ENCODE results near the gene DNAH6. TPM values are rescaled to one million over a fixed set of nuclear protein-coding genes. Genes with fewer than 3 reads are reported as not detected.

The DNAH6 gene
- total RNA-seq, 4 donors from 2014 or later: 0.06 to 0.38 (median 0.13) TPM; not detected in 1

DNA sequence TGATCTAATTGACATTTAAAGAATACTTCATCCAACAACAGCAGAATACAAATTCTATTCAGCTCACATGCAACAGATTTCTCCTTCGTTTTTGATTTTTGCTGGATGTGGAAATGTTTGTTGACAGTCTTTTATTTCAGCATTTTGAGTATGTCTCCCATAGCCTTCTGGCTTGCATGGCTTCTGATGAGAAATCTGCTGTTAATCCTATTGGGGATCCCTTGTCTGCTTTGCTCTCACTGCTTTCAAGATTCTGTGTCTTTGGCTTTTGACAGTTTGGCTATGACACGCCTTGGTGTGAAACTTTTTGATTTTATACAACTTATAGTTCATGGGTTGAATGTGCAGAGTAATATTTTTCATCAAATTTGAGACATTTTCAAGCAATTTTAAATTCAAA lies 319.9 kb downstream of the DNAH6 start:
- no peaks in the 10 kb centered on the region for H3K27me3 ChIP-seq
- WGBS, 2 donors: 73 to 78% methylated on average over 2 of the region's 2 CpGs
- no peak overlapping the region for H3K27ac ChIP-seq
- peaks cover 0 to 8% (median 0%) of the 10 kb centered on the region in 3 donors for H3K9me3 ChIP-seq
- no peak for DNase-seq
- no peaks in the 10 kb centered on the region for H3K36me3 ChIP-seq
- H3K4me1 ChIP-seq: no peaks in the 10 kb centered on the region
- H3K4me3 ChIP-seq: no peak overlapping the region
- no peak for TF ChIP-seq POLR2A (IDR thresholded peaks at IDR 0.05)
- TF ChIP-seq, protein P1, sequence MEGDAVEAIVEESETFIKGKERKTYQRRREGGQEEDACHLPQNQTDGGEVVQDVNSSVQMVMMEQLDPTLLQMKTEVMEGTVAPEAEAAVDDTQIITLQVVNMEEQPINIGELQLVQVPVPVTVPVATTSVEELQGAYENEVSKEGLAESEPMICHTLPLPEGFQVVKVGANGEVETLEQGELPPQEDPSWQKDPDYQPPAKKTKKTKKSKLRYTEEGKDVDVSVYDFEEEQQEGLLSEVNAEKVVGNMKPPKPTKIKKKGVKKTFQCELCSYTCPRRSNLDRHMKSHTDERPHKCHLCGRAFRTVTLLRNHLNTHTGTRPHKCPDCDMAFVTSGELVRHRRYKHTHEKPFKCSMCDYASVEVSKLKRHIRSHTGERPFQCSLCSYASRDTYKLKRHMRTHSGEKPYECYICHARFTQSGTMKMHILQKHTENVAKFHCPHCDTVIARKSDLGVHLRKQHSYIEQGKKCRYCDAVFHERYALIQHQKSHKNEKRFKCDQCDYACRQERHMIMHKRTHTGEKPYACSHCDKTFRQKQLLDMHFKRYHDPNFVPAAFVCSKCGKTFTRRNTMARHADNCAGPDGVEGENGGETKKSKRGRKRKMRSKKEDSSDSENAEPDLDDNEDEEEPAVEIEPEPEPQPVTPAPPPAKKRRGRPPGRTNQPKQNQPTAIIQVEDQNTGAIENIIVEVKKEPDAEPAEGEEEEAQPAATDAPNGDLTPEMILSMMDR (IDR thresholded peaks at IDR 0.05): no peak
- intact Hi-C loops (cut with DNase I): no loop called here

DNA sequence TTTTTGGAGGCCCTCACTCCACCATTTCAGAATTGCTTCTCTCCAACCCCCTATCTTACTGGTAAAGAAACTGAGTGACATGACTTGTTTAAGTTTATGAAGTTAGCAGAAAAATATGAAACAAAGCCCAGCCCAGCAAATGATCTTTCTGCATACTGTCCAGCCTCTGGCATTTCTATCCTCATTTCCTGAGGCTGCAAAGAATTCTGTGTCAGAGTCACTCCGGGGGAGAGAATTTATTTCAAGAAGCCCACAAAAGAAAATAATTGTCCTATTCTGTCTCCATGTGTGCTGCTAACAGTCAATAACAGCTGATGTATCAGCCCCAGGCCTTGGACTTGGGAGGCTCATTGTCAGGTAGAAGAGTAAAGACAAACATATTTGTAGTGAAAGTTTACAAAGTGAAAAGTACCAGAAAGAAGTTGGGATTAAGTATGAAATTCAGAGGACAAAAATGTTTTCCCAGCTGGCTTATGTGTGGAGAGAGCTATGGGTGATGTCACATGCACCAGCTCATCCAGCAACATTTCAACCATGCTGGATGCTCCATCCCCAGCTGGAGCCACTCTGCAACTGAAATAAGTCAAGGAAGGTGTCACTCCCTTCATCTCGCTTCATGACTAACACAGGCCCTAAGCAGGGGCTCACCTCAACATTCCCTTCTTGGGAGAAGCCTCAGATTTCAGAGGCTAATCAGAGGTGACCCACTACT lies 322.3 kb downstream of the DNAH6 start:
- no peaks in the 10 kb centered on the region for H3K4me1 ChIP-seq
- H3K27me3 ChIP-seq: no peaks in the 10 kb centered on the region
- 54 to 64% methylated on average over 2 of the region's 2 CpGs for WGBS, 2 donors
- no peaks in the 10 kb centered on the region for H3K36me3 ChIP-seq
- no peak for DNase-seq
- no peak for TF ChIP-seq POLR2A (IDR thresholded peaks at IDR 0.05)
- TF ChIP-seq, protein P1 (IDR thresholded peaks at IDR 0.05): no peak
- peaks cover 0 to 8% (median 0%) of the 10 kb centered on the region in 3 donors for H3K9me3 ChIP-seq
- intact Hi-C loops (cut with DNase I): no loop called here
- H3K4me3 ChIP-seq: no peak overlapping the region
- H3K27ac ChIP-seq: no peak overlapping the region

DNA sequence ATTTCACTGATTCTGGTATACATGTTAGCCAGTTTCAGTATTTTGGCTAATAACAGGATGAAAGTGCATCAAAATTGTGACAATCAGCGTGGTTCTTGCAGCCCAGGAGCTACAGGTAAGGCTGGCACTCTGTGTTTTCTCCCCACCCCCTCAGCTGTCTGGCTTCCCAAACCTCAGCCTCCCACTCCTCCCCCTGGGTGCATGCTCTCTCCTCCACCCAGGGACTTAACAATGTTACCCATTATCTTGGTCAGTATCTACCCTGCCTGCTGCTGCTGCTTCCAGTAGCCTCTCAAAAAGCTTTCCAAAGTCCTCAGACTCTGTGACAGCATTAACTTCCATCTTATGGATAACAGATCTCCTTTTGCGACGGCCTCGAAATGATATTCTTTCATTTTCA lies 323.6 kb downstream of the DNAH6 start:
- Histone ChIP-seq H3K36me3 (no peaks in the 10 kb centered on the region), H3K4me1 (no peaks in the 10 kb centered on the region), H3K27ac (no peak overlapping the region), H3K27me3 (no peaks in the 10 kb centered on the region), H3K9me3 (peaks cover 0 to 8% (median 0%) of the 10 kb centered on the region in 3 donors), H3K4me3 (no peak overlapping the region)
- WGBS, 2 donors: 76 to 92% methylated on average over 4 of the region's 4 CpGs
- DNase-seq: no peak
- no peak for TF ChIP-seq POLR2A (IDR thresholded peaks at IDR 0.05)
- TF ChIP-seq, protein P1 (IDR thresholded peaks at IDR 0.05): no peak
- intact Hi-C loops (cut with DNase I): no loop called here

DNA sequence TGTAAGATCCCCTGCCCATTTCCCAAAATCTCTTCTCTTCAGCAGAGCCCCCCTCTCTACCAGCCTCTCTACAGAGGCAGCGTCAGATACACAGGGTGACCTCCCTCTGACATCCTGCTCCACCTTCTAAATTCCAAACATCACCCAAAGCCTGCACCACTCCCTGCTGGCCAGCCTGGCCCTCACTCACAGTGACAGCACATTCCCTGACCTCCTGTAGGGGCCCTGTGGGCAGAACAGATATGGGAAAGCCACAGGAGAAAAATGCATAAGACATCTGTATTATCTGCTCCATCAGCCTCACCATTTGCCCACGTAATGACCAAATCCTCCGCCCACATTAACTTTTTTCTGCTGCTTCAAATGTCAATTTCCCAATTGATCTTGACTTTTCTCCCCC lies 324.0 kb downstream of the DNAH6 start:
- 47 to 70% methylated on average over 3 of the region's 3 CpGs for WGBS, 2 donors
- no peak for DNase-seq
- TF ChIP-seq, protein P1 (IDR thresholded peaks at IDR 0.05): no peak
- no peak for TF ChIP-seq POLR2A (IDR thresholded peaks at IDR 0.05)
- H3K9me3 ChIP-seq: peaks cover 0 to 6% (median 0%) of the 10 kb centered on the region in 3 donors
- no peak overlapping the region for H3K4me3 ChIP-seq
- intact Hi-C loops (cut with DNase I): no loop called here
- no peak overlapping the region for H3K27ac ChIP-seq
- H3K27me3 ChIP-seq: no peaks in the 10 kb centered on the region
- peaks cover 0 to 3% (median 0%) of the 10 kb centered on the region in 3 donors for H3K4me1 ChIP-seq
- H3K36me3 ChIP-seq: no peaks in the 10 kb centered on the region

DNA sequence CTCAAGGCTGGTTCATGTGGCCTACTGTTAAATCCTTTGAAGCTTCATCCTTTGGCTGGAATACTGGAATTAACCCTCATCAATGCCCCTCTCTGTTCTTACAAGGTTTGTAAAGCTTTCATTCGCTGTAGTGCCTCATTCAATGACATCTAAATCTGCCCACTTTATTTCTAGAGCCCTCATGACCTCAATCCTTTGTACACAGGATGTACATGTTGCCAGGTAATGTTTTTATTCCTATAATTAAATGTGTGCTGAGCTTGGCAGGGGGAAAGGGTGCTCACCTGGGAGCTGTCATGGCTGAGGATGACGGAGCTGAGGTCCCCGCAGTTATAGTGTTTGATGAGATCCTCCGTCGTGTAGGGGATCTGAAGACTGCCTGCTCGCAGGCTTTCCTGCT lies 325.3 kb downstream of the DNAH6 start:
- H3K9me3 ChIP-seq: no peaks in the 10 kb centered on the region
- H3K27ac ChIP-seq: no peak overlapping the region
- 84% methylated on average over 4 to 6 of the region's 6 CpGs for WGBS, 2 donors
- H3K4me1 ChIP-seq: peaks cover 0 to 7% (median 2%) of the 10 kb centered on the region in 3 donors
- no peaks in the 10 kb centered on the region for H3K36me3 ChIP-seq
- H3K27me3 ChIP-seq: no peaks in the 10 kb centered on the region
- intact Hi-C loops (cut with DNase I): no loop called here
- no peak for DNase-seq
- no peak overlapping the region for H3K4me3 ChIP-seq
- no peak for TF ChIP-seq POLR2A (IDR thresholded peaks at IDR 0.05)
- TF ChIP-seq, protein P1 (IDR thresholded peaks at IDR 0.05): no peak

All from esophagus squamous epithelium (tissue), 5 donors.